GDM1 (cell line): ENCODE results near the gene CMIP.

ENCODE experiments used
- DNase-seq: peaks from one replicate; lab custom pipeline; 2025; lab: John Stamatoyannopoulos, UW

The CMIP gene

GRCh38 chr16:81639931-81640680, 195.5 kb downstream of the CMIP start:
- DNase-seq = no peak

GRCh38 chr16:81640681-81641070, 196.1 kb downstream of the CMIP start:
- DNase-seq = no peak

GRCh38 chr16:81641395-81642106, 196.9 kb downstream of the CMIP start:
- DNase-seq = no peak

GRCh38 chr16:81642107-81642436, 197.5 kb downstream of the CMIP start:
- DNase-seq = no peak

GRCh38 chr16:81642943-81643342, 198.3 kb downstream of the CMIP start:
- DNase-seq = no peak

GRCh38 chr16:81645266-81645694, 200.7 kb downstream of the CMIP start:
- DNase-seq = no peak

- no peak for DNase-seq
These were observed 201.3 kb downstream of the CMIP start for GRCh38 chr16:81645925-81646324.

- DNase-seq = no peak
These were observed 202.0 kb downstream of the CMIP start for GRCh38 chr16:81646561-81646960.

- no peak for DNase-seq
These were observed 202.9 kb downstream of the CMIP start for GRCh38 chr16:81647527-81647926.

GRCh38 chr16:81649561-81650184, 205.1 kb downstream of the CMIP start:
- DNase-seq = no peak

GRCh38 chr16:81650281-81650680, 205.7 kb downstream of the CMIP start:
- no peak for DNase-seq

GRCh38 chr16:81650982-81651562, 206.5 kb downstream of the CMIP start:
- DNase-seq = no peak

GRCh38 chr16:81651758-81652718, 207.4 kb downstream of the CMIP start:
- DNase-seq = no peak

- no peak for DNase-seq
These were observed 208.3 kb downstream of the CMIP start for GRCh38 chr16:81652798-81653505.

- no peak for DNase-seq
These were observed 209.7 kb downstream of the CMIP start for GRCh38 chr16:81654346-81654745.

- no peak for DNase-seq
These were observed 211.0 kb downstream of the CMIP start for GRCh38 chr16:81655469-81656162.

- no peak for DNase-seq
These were observed 212.6 kb downstream of the CMIP start for GRCh38 chr16:81657224-81657623.

- no peak for DNase-seq
These were observed 213.2 kb downstream of the CMIP start for GRCh38 chr16:81657781-81658180.

- no peak for DNase-seq
These were observed 213.8 kb downstream of the CMIP start for GRCh38 chr16:81658373-81658772.

GRCh38 chr16:81659249-81659648, 214.6 kb downstream of the CMIP start:
- DNase-seq = no peak
